Posterior vena cava (tissue), 2 donors: ENCODE results near the gene GABRG3. TPM values are rescaled to one million over a fixed set of nuclear protein-coding genes. Genes with fewer than 3 reads are reported as not detected.
"Not testable (repeated sequence)": the region's sequence is repeated elsewhere in the genome, so short reads cannot be mapped to it uniquely, and the experiment has no call there.

ENCODE experiments used
- DNase-seq: peaks from one replicate; pipeline ENCODE4 v3.0.0-alpha.2; 2020; ENCODE audit warnings: low spot score
- intact Hi-C, 2 donors: fragments of 100-400 bp; cut with DNase I; formaldehyde crosslinking; loops; one replicate each; pipeline versions ENCODE4 v1.14.1 to v1.14.2; 2022 to 2023
- total RNA-seq, 2 donors: library from RNA; stranded (reverse); fragmentation: NEBNext Ultra II Directional; extraction: Animal tissue kit (Norgen Biotek cat#: 25700); gene quantifications; one replicate each; pipeline ENCODE4 v1.2.1, GENCODE V29; 2021
- donor health status: DM: yes; HTN: yes; CAD: no.
- donor health status: DM: yes; HTN: yes; CAD: no.

GABRG3 gene
- total RNA-seq, 2 donors from 2014 or later = not detected

GRCh38 chr15:27134481-27134880 is 163.5 kb downstream of the GABRG3 start:
- intact Hi-C loops = no loop called here
- DNase-seq = no peak

GRCh38 chr15:27135151-27135550 is 164.2 kb downstream of the GABRG3 start:
- intact Hi-C loops = no loop called here
- no peak for DNase-seq

- no peak for DNase-seq
- intact Hi-C loops = no loop called here
These were observed 166.1 kb downstream of the GABRG3 start for GRCh38 chr15:27137127-27137526.

- intact Hi-C loops = no loop called here
- DNase-seq = no peak
These were observed 194.6 kb downstream of the GABRG3 start for GRCh38 chr15:27165590-27165989.

GRCh38 chr15:27166917-27167316 is 195.9 kb downstream of the GABRG3 start:
- intact Hi-C loops = no loop called here
- DNase-seq = no peak

- no peak for DNase-seq
- intact Hi-C loops = no loop called here
These were observed 196.8 kb downstream of the GABRG3 start for GRCh38 chr15:27167738-27168137.

- intact Hi-C loops = loop anchor here (10.0 kb wide), 2 partner anchors 64 to 84 kb away; no protein-coding TSS in a partner anchor
- no peak for DNase-seq
These were observed 199.9 kb downstream of the GABRG3 start for GRCh38 chr15:27170851-27171250.

GRCh38 chr15:27172821-27173220 is 201.8 kb downstream of the GABRG3 start:
- DNase-seq = no peak
- intact Hi-C loops = loop anchor here (10.0 kb wide), 2 partner anchors 62 to 82 kb away; no protein-coding TSS in a partner anchor

GRCh38 chr15:27175472-27176153 is 204.6 kb downstream of the GABRG3 start:
- intact Hi-C loops = loop anchor here (10.0 kb wide), 2 partner anchors 59 to 79 kb away; no protein-coding TSS in a partner anchor
- no peak for DNase-seq

- DNase-seq = no peak
- intact Hi-C loops = loop anchor here (10.0 kb wide), 2 partner anchors 58 to 78 kb away; no protein-coding TSS in a partner anchor
These were observed 205.9 kb downstream of the GABRG3 start for GRCh38 chr15:27176785-27177406.

- no peak for DNase-seq
- intact Hi-C loops = loop anchor here (10.0 kb wide), 2 partner anchors 55 to 75 kb away; no protein-coding TSS in a partner anchor
These were observed 208.8 kb downstream of the GABRG3 start for GRCh38 chr15:27179789-27180188.

GRCh38 chr15:27182561-27183110 is 211.7 kb downstream of the GABRG3 start:
- intact Hi-C loops = no loop called here
- DNase-seq = no peak

- no peak for DNase-seq
- intact Hi-C loops = no loop called here
These were observed 212.2 kb downstream of the GABRG3 start for GRCh38 chr15:27183201-27183600.

GRCh38 chr15:27191515-27191914 is 220.5 kb downstream of the GABRG3 start:
- intact Hi-C loops, DNase-seq: not testable (repeated sequence)

- intact Hi-C loops = no loop called here
- DNase-seq = no peak
These were observed 225.7 kb downstream of the GABRG3 start for GRCh38 chr15:27196691-27197090.

GRCh38 chr15:27201425-27201824 is 230.4 kb downstream of the GABRG3 start:
- intact Hi-C loops = no loop called here
- DNase-seq = no peak

GRCh38 chr15:27210176-27210575 is 239.2 kb downstream of the GABRG3 start:
- intact Hi-C loops = no loop called here
- no peak for DNase-seq

- intact Hi-C loops = no loop called here
- DNase-seq = no peak
These were observed 243.1 kb downstream of the GABRG3 start for GRCh38 chr15:27214032-27214431.

- intact Hi-C loops = no loop called here
- no peak for DNase-seq
These were observed 244.0 kb downstream of the GABRG3 start for GRCh38 chr15:27214961-27215360.

GRCh38 chr15:27218426-27218825 is 247.4 kb downstream of the GABRG3 start:
- no peak for DNase-seq
- intact Hi-C loops = no loop called here

GRCh38 chr15:27219636-27220035 is 248.7 kb downstream of the GABRG3 start:
- no peak for DNase-seq
- intact Hi-C loops = no loop called here
